ENCODE results near the gene GPRIN2.
"Not testable (repeated sequence)": the region's sequence is repeated elsewhere in the genome, so short reads cannot be mapped to it uniquely, and the experiment has no call there.

Gene GPRIN2

DNA sequence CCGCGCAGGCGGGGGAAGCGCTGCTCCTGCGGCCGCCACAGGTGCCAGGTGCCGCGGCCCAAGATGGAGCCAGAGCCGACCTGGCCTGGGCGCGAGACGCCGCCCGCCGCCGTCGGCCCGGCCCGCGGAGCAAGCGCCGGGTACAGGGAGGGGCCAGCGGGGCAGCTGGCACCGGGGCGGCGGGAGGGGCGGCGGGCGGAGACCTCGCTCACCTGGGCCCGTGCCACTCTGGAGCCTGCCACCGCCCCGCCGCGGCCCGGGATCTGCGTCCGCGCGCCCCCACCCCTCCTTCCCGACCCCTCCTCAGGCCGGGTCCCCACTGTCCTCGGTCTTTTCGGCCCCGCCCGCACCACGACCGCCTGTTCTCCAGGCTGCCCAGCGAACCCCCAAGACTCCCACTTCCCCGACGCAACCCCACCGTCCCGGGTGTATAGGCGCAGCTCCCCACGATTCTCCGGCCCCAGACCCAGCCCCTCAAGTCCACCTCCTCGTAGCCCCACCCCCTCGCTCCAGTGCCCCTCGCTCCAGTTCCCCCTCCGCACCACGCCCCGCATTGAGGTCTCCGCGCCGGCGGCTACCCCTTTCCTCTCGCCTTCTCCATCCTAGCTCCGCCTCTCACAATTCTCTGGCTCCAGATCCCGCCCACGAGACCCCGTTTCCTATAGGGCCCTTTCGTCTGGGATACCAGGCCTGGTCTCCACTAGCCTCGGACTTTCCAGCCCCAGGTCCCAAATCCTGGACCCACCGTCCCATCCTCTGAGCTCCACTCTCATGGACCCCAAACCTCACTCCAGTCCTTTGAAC is at the start of gene GPRIN2:
Gene GPRIN2, minus strand, starts transcription at position 144 of the 804 bp plus-strand sequence. CDS start 5,922 bp downstream, outside the sequence.
- no peak for DNase-seq (ENCODE audit: low read depth in 1 of 2, low spot score in 1 of 2)

DNA sequence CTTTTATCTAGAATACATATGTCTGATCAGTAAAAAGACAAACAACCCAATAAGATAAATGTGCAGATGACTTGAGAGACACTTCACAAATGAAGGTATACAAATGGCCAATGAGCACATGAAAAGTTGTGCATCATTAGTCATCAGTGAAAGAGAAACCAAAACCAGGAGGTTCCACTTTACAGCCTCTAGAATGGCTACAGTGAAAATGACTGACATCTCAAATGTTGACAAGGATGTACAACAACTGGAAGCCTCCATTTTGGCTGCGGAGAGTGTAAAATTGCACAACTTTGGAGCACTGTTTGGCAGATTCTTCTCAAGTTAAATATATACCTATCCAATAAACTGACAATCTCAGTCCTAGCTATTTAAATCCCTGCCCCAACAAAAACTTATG is 44.1 kb upstream of the GPRIN2 start:
- not testable (repeated sequence) for DNase-seq (ENCODE audit: low read depth in 1 of 2, low spot score in 1 of 2)

DNA sequence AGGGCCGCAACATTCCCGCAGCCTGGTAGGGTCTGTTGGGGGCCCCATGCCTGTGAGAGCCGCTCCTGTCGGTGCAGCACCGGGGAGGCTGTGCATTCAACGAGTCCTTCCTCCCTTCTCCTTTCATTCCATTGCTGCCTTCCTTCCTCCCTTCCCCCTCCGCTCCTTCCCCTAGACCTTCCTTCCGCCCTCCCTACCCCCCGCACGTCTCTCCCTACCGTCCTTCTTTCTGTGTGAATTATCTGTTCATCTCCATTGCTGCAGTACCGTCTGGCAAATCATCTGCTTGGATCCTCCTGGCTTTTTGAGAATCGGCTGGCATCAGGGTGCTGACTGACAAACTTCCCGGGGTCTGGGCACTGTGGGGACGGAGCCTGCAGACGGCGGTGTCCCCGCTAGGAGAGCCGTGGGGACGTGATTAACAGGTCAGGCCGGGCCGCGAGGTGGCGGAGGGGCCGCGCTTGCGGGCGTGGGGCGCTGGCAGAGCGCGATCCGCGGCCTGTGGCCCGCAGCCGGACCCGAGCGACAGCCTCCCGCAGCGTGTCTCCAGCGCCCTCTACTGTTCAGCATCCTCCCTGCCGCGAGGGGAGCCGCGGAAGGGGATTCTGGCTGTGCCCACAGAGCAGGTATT is 41.3 kb upstream of the GPRIN2 start:
- not testable (repeated sequence) for DNase-seq (ENCODE audit: low read depth in 1 of 2, low spot score in 1 of 2)

DNA sequence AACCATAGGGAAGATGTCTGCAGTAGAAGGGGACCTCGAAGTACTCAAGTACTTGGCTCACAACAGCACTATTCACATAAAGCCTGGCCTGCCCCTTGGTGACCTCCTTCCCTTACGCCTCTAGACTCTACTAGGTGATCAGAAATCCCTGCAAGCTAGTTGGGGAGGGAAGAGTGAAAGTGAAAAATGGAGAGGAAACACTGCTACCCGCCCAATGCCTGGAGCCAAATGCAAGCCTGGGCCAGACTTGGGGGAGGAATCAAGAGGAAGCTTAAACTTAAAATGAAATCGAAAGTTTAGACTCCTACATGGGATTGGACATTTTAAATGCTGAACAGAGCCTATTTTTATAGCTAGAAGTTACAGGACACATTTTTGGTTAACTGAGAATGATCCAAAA is 40.1 kb upstream of the GPRIN2 start:
- not testable (repeated sequence) for DNase-seq (ENCODE audit: low read depth in 1 of 2, low spot score in 1 of 2)

DNA sequence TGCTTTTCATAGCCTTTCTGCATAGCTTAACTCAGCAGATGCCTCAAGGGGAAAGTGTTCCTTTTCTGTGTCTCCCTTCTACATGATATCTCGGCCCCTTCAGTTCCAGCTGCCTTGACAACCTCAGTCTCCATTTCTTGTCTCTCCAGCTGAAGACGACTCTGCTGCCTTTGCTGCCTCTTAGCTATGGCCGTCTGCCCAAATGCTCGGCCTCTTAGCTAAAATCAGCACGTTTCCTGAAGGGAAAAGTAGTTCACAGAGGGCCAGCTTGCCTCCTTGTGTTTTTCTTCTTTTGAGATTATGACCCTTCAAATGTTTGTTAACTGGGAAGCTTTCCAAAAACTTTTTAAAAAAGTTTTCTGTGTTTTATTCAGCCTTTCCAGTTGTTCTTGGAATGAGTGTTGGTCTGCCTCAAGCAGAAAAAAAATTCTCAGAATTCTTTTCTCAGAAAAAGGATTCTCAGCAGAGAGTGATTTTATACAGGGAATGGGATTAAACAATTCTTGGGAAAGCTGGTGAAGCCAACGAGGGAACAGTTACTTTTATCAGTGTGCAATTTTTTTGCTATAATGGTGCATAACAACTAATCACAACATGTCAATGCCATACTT is 38.1 kb upstream of the GPRIN2 start:
- DNase-seq (ENCODE audit: low read depth in 1 of 2, low spot score in 1 of 2) = not testable (repeated sequence)

DNA sequence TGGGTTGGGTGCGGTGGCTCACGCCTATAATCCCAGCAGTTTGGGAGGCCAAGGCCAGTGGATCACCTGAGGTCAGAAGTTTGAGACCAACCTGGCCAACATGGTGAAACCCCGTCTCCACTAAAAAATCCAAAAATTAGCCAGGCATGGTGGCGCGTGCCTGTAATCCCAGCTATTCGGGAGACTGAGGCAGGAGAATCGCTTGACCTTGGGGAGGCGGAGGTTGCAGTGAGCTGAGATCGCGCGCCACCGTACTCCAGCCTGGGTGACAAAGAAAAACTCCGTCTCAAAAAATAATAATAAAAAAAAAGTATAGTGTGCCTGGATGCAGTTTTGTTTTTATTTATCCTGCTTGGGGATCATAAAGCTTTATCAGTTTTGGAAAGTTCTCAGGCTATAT is 36.8 kb upstream of the GPRIN2 start:
- not testable (repeated sequence) for DNase-seq (ENCODE audit: low read depth in 1 of 2, low spot score in 1 of 2)

DNA sequence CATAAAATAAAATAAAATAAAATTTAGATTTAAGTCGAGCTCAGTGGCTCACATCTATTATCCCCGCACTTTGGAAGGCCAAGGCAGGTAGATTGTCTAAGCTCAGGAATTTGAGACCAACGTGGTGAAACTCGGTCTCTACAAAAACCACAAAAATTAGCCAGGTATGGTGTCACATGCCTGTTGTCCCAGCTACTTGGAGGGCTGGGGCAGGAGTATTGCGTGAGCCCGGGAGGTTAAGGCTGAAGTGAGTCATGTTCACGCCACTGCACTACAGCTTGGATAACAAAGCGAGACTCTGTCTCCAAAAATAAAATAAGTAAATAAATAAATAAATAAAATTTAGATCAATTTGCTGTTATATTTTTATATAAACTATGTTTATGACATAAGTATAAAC is 34.6 kb upstream of the GPRIN2 start:
- not testable (repeated sequence) for DNase-seq (ENCODE audit: low read depth in 1 of 2, low spot score in 1 of 2)

DNA sequence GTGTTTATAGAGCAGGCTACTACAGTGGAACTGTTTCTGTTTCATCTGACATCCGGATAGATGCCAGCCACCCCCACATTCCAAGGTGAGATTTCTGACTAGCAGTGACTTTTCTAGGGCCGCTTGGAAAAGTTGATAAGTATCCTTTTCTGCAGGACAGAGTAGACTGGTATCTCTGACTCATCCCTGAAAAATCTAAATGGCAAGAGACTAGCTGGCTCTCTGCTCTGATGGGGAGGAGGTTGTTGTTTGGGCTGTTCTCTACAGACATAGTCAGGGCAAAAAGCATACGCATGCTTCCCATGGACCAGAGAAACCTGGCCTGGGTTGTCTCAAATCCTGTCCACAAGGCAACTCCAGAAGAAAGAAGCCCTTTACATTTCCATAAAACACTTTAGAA is 33.1 kb upstream of the GPRIN2 start:
- not testable (repeated sequence) for DNase-seq (ENCODE audit: low read depth in 1 of 2, low spot score in 1 of 2)

DNA sequence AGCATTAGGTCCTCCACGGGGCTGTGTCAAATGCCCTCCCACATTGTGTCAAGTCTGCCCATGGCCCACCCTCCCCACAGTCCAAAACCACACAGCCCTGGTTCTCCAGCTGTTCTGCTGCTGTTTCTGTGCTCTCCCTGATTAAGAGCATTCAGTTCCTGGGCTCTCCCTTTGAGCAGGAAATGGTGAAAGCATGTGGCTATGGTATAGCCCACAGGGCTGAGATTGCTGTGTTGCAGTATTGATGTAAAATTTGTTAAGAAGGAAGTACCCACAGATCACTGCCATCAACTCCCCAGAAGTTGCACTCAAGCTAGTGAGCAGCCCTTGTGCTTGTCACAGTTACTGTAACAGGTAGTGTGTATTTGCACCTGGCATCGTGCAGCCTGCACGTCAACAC is 31.8 kb upstream of the GPRIN2 start:
- DNase-seq (ENCODE audit: low read depth in 1 of 2, low spot score in 1 of 2) = not testable (repeated sequence)

DNA sequence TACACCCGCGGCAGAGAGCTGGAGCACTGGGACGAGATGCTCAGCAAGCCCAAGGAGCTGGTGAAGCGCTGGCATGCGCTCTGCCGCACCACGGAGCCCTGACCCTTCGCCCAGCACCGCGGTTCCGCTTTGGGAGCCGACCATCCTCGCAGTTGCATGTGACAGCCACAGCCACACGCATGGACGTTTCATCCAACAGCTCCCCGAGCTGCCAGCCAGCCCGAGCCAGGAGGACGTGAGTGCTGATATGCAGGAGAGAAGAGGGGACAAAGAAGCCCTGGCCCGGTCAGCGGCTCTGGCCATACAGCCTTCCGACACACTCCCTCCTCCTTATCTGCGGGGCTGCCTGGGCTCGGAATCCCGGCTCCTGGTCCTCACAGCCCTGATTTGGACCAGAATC is 31.1 kb upstream of the GPRIN2 start:
- not testable (repeated sequence) for DNase-seq (ENCODE audit: low read depth in 1 of 2, low spot score in 1 of 2)

DNA sequence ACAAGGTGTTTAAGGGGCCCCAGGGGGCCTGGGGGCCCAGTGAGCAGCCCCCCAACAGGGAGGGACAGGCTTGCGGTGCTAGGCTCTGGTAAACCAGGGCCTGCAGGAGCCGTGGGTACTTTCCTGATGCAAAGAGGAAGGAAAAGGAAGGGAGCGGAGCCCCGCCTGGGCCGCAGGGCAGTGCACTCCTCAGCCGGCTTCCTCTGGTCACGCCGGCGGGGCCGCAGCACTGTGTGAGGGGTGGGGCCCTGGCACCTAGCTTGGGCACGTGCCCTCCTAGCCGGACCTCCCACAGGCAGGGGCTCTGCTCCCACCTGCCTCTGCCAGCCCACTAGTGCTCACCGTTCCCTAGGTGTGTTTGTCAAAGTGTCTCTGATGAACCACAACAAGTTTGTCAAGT is 28.8 kb upstream of the GPRIN2 start:
- not testable (repeated sequence) for DNase-seq (ENCODE audit: low read depth in 1 of 2, low spot score in 1 of 2)

DNA sequence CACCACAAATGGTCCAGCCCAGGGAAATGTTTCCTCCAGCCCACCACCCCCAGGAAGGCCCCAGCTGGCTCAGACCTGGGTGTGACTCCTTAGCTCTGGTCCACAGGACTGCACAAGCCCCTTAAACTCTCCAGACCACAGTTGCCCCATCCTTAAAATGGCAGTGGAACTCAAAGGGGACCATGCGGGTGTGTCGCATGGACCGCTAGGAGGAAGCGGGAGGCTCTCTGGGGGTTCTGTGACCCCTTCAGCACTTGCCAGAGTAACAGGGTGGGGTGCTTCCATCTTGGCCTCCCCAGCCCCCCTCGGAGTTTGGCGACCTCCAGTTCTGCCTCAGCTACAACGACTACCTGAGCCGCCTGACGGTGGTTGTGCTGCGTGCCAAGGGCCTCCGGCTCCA is 27.7 kb upstream of the GPRIN2 start:
- not testable (repeated sequence) for DNase-seq (ENCODE audit: low read depth in 1 of 2, low spot score in 1 of 2)

DNA sequence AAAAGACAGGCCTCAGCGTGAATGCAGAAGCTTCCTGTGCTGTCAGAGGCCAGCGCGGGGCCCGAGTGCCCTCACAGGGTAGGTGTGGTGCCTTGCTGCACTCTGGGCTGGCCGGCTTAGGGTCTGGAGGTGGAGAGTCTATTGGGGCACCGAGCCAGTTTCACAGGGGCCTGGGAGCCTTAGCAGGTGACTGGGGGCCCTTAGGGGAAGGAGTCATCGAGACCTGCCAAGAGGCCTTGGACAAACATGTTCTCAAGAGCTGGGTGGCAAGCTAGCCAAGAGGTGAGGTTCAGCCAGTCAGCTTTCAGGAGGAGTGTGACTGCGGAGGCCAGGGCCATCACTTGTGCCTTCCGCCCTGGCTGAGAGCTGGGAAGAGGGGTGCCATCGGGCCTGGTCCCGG is 26.1 kb upstream of the GPRIN2 start:
- DNase-seq (ENCODE audit: low read depth in 1 of 2, low spot score in 1 of 2) = not testable (repeated sequence)

DNA sequence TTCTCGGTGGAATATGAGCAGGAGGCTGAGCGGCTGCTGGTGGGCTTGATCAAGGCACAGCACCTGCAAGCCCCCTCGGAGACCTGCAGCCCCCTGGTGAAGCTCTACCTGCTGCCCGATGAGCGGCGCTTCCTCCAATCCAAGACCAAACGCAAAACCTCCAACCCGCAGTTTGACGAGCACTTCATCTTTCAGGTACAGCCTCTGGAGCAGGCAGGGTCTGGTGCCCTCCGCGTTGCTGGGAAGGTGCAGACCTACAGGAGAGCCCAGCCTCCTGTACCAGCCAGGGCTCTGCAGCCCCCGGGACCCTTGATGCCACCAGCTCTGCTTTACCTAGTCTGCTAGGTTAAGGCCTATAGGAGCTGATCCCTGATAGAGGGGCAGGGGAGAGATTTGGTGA is 25.5 kb upstream of the GPRIN2 start:
- not testable (repeated sequence) for DNase-seq (ENCODE audit: low read depth in 1 of 2, low spot score in 1 of 2)

DNA sequence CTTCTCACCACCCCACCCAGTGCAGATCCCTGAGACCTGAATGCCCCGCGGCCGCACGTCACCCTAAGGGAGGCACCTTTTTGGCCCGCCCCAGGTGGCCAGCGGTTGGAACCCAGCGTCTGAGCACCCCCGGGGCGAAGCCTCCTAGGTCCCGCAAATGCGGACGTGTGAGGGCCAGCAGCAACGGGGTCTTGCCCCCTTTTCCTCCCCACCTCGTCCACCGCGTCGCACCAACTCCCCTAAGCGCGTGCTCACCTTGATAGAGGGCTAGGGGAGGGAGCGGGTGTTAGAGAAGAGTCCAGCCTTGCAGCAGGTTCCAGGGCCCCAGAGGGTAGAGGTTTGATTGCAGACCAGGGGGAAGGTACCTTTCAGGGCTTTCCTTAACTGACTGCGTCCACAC is 22.9 kb upstream of the GPRIN2 start:
- not testable (repeated sequence) for DNase-seq (ENCODE audit: low read depth in 1 of 2, low spot score in 1 of 2)

DNA sequence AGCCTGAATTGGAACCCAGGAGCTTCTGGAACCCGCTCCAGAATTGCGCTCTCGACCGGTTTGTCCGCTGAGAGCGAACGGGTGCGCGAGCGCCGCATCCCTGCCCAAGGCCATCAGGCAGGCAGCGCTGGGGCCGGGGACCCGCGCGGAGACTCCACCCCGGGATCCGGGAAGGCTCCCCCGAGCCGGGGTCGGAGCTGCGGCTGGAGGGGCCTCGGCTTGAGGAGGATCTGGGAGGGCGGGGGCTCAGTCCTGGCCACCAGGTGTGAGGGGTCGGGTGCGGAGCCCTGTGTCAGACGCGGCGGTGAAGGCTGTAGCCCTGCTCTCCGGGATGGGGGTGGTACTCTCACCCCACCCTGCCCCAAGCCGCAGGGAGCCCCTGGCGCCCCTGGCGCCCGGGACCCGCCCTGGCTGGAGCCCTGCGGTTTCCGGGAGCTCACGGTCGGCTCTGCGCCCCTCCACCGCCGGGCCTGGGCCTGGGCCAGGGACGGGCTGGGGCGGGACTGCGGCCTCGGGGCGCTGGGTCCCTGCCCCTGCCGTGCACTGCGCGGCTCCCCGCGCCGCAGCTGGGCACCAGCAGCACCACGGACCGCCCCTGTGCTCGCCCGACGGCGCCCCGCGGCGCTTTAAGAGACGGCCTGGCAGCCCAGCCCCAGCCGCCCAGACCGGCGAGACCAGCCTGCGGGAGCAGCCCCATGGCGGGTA is 22.2 kb upstream of the GPRIN2 start, which contains the start of gene SYT15:
Gene SYT15, plus strand, starts transcription at position 655 of the 705 bp plus-strand sequence. Its CDS starts 41 bp downstream, at position 696.
- DNase-seq (ENCODE audit: low read depth in 1 of 2, low spot score in 1 of 2) = not testable (repeated sequence)

DNA sequence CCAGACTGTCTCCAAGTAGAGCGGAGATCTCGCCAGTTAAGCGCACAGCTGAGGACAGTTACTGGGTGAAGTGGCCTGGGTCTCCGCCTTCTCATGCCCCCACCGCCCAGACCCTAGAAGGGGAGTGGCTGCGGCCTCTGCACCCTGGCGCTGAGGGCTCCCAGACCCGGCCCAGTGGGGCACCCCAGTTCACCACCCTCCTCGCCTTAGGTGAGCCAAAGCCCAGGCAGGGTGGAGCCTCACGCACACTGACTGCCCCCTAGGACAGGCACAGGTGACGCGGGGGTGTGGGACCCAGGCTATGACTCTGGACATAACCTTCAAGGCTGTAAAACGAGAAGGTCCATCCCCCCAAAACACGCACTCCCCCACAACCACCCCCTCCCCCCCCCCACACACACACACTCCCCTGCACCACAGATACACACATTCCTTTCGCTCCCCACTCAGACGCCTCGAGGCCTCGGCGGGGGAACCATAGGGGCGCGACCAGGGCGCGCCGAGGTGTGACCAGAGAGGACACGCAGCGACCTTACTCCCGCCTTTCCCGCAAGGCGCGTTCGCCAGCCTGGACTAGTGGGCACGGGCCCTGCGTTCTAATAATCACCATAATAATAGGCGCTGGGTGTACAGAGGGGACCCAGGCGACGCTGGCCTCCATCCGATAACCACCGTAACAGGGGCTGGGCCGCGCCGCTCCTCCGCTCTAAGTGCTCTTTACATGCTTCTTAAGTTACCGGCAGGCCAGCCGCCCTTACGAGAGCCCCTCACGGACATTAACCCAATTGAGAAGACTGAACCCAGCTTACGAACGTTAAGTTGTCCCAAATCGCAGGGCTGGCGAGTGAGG is 21.4 kb upstream of the GPRIN2 start:
- not testable (repeated sequence) for DNase-seq (ENCODE audit: low read depth in 1 of 2, low spot score in 1 of 2)

DNA sequence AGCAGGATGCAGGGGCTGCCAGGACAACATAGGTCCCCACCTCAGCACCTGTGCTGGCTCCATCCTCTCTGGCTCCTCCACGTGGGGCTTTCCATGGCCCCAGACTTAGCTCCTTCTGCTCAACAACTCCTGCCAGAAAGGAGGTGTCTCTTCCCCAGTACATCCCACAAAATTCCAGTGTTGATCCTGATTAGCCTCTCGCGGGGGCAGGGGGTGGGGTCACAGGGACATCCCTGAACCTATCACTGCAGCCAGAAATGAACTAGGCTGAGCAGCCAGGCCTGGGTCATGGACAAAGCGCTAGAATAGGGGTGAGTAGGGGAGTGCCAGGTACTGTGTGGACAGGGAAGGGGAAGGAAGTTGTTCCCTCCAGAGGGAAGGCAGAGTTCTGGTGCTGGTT is 17.4 kb upstream of the GPRIN2 start:
- not testable (repeated sequence) for DNase-seq (ENCODE audit: low read depth in 1 of 2, low spot score in 1 of 2)

DNA sequence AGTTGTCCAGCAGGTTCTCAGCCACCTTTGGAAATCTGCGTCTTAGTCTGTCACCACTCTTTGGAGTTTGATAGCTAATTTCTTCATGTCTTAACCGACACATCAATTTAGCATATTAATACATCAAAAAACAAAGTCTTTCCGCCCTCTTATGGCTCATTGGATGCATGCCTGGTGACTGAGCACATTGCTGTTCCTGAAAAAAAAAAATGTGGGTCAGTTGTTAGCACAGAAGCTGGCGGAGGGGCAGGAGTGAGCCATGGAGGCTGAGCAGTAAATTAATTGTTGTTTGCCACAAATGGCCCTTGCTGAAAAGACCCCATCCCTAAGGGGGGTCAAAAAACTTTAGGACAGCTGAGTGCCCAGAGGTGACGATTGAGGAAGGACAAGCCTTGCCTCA is 16.9 kb upstream of the GPRIN2 start:
- not testable (repeated sequence) for DNase-seq (ENCODE audit: low read depth in 1 of 2, low spot score in 1 of 2)

DNA sequence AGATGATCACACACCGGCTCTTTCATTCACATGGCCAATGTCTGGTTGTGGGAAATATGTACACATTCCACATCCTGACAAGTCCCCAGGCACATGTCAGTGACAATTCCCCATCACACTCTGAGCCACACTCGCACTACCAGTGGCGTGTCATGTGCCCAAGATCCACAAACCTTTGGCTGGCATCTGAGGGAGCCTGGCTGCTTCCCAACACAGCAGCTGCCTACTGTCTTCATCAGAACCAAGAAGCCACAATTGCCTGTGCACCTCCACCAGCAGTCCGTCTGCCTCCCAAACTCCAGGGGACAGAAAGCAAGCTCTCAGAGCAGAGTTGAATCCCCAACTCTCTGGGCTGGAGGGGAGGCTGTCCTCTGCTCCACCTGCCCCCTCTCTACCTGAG is 16.3 kb upstream of the GPRIN2 start:
- not testable (repeated sequence) for DNase-seq (ENCODE audit: low read depth in 1 of 2, low spot score in 1 of 2)

All from activated CD4-positive, alpha-beta T cell treated with anti-CD3 and anti-CD28 coated beads, Interleukin-2, amount 50 U/mL, for 24 hours (primary cell).